Measurements from ENCODE around the gene ALDH16A1. TPM values are rescaled to one million over a fixed set of nuclear protein-coding genes. Genes with fewer than 3 reads are reported as not detected.

Gene ALDH16A1
- total and polyA plus RNA-seq, 2 of the 4 experiments (the other 2 are of a cell fraction), result 10.4 to 12.9 TPM

GRCh38 chr19:49451430-49452181 is 1.4 kb upstream of the ALDH16A1 start, which contains the start of gene PIH1D1 (continued):
- TF ChIP-seq, protein P1, sequence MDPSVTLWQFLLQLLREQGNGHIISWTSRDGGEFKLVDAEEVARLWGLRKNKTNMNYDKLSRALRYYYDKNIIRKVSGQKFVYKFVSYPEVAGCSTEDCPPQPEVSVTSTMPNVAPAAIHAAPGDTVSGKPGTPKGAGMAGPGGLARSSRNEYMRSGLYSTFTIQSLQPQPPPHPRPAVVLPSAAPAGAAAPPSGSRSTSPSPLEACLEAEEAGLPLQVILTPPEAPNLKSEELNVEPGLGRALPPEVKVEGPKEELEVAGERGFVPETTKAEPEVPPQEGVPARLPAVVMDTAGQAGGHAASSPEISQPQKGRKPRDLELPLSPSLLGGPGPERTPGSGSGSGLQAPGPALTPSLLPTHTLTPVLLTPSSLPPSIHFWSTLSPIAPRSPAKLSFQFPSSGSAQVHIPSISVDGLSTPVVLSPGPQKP (IDR thresholded peaks at IDR 0.05; ENCODE audit: borderline replicate concordance, low read depth, low read length), result no peak
- peak; percentile 88 for TF ChIP-seq RCOR1 (IDR thresholded peaks at IDR 0.05; ENCODE audit: insufficient replicate concordance, low read length)

DNA sequence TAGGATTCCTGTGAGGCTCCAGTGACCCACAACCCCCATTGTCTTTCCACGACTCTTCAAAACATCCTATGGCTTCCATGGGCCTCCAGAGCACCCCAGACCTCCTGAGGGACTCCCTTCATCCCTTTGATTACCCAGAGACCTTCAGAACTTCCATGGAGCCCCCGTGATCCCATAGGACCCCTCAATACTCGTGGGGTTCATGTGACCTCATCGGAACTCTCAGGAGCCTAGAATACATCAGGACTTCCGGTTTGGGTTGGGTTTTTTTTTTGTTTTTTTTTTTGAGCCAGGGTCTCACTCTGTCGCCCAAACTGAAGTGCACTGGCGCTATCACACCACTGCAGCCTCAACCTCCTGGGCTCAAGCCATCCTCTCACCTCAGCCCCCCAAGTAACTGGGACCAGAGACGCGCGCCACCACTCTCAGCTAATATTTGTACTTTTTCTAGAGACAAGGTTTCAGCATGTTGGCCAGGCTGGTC is 774 bp downstream of the ALDH16A1 start:
- H2AFZ ChIP-seq (replicated peaks; ENCODE audit: low read length, poor library complexity), result peak overlapping the region; percentile 100
- peaks cover 11% of the 10 kb centered on the region for H3K9me1 ChIP-seq (ENCODE audit: insufficient read depth, low read length)
- no peak overlapping the region for H2BK20ac ChIP-seq (ENCODE audit: low read depth, low read length)
- H4K8ac ChIP-seq (ENCODE audit: low read depth in 2 of 2, low read length in 2 of 2), result peak overlapping the region; percentile 95 to 98
- peak overlapping the region; percentile 64 for H3K4me3 ChIP-seq (ENCODE audit: insufficient read depth, low read depth, low read length)
- peak overlapping the region; percentile 91 for H4K91ac ChIP-seq (ENCODE audit: insufficient read depth, low read depth, low read length)
- in situ Hi-C loops (cut with MboI; ENCODE audit: low sequenced_read_pairs), result no loop called here
- H3K56ac ChIP-seq (ENCODE audit: extremely low read depth, insufficient read depth, low read length), result peak overlapping the region; percentile 85
- H2AK9ac ChIP-seq (replicated peaks; ENCODE audit: low read depth, low read length, poor library complexity), result peak overlapping the region; percentile 94
- no peaks in the 10 kb centered on the region for H3K27me3 ChIP-seq (ENCODE audit: control insufficient read depth, insufficient read depth, low read length)
- peak overlapping the region; percentile 69 for H2BK5ac ChIP-seq (ENCODE audit: low read depth, low read length, poor library complexity, severe bottlenecking)
- H3K36me3 ChIP-seq (ENCODE audit: control insufficient read depth, insufficient read depth, low read length), result no peaks in the 10 kb centered on the region; the same call in none of the 2 replicates
- no CpG with 5 or more reads among the region's 10 CpGs for WGBS, 2 experiments (ENCODE audit: extremely low coverage in 2 of 2, insufficient read length in 1 of 2)
- peak overlapping the region; percentile 67 for H3K18ac ChIP-seq (ENCODE audit: low read depth, low read length)
- H3K79me1 ChIP-seq (ENCODE audit: low read depth in 1 of 2, low read length in 2 of 2), result peaks cover 19 to 48% of the 10 kb centered on the region in 2 experiments
- H3K4me2 ChIP-seq (ENCODE audit: low read depth, low read length), result peak overlapping the region; percentile 88
- peak overlapping the region; percentile 86 for H2AK5ac ChIP-seq (ENCODE audit: low read depth, low read length)
- H3K4me1 ChIP-seq (ENCODE audit: control insufficient read depth, insufficient read depth, low read length), result peaks cover 2% of the 10 kb centered on the region; the same call in 1 of the 2 replicates
- no peaks in the 10 kb centered on the region for H3K9me3 ChIP-seq (ENCODE audit: control insufficient read depth, insufficient read depth, low read length)
- DNase-seq (no peak), ATAC-seq (ENCODE audit: low read depth) (no peak; the same call in 1 of the 2 replicates)
- ChIA-PET CTCF (interaction anchor here (0.9 kb wide), 1 partner anchor 20 kb away, joined by 4 read pairs; the partner anchor contains the start of gene FLT3LG), POLR2A (ENCODE audit: unreplicated experiment) (interaction anchor here (1.0 kb wide), 1 partner anchor 59 kb away, joined by 3 read pairs; no protein-coding TSS in a partner anchor)
- H3K27ac ChIP-seq (ENCODE audit: insufficient read depth, low read length), result peak overlapping the region; percentile 94
- peak overlapping the region; percentile 94 for H3K4ac ChIP-seq (ENCODE audit: low read depth, low read length)
- peaks cover 3% of the 10 kb centered on the region; the same call in 1 of the 2 replicates for H4K20me1 ChIP-seq (ENCODE audit: insufficient read depth, low read length)
- H3K9ac ChIP-seq (ENCODE audit: low read depth, low read length), result peak overlapping the region; percentile 93
- peak overlapping the region; percentile 95 for H3K14ac ChIP-seq (replicated peaks; ENCODE audit: low read depth, low read length)
- peak overlapping the region; percentile 96 for H4K5ac ChIP-seq (ENCODE audit: low read depth, low read length)
- no peak overlapping the region for H2BK15ac ChIP-seq (ENCODE audit: low read depth, low read length)
- intact Hi-C loops (cut with micrococcal nuclease), result no loop called here
- BruUV-seq (replicated peaks), result TSS peak; percentile 98
- no peak overlapping the region for H2BK120ac ChIP-seq (ENCODE audit: low read depth, low read length)
- dilution Hi-C loops (cut with HindIII; ENCODE audit: low sequenced_read_pairs, unreplicated experiment), result no loop called here
- peak overlapping the region; percentile 75; the same call in 1 of the 2 replicates for H3K23ac ChIP-seq (ENCODE audit: low read depth, low read length)
- TF ChIP-seq RCOR1 (IDR thresholded peaks at IDR 0.05; ENCODE audit: insufficient replicate concordance, low read length), result no peak
- no peak for TF ChIP-seq RAD21 (IDR thresholded peaks at IDR 0.05; ENCODE audit: low read length)
- TF ChIP-seq NFE2L2 (IDR thresholded peaks at IDR 0.05; ENCODE audit: low read depth, low read length), result no peak
- no peak for TF ChIP-seq MAZ (IDR thresholded peaks at IDR 0.05; ENCODE audit: borderline replicate concordance, low read depth, low read length)
- no peak for TF ChIP-seq MAFK (IDR thresholded peaks at IDR 0.05; ENCODE audit: low read depth, low read length)
- TF ChIP-seq CEBPB (IDR thresholded peaks at IDR 0.05; ENCODE audit: low read depth, low read length), result no peak
- no peak for TF ChIP-seq POLR2A (IDR thresholded peaks at IDR 0.05; ENCODE audit: low read depth, low read length)
- TF ChIP-seq FOS (IDR thresholded peaks at IDR 0.05; ENCODE audit: low read depth, low read length), result no peak
- TF ChIP-seq BHLHE40 (IDR thresholded peaks at IDR 0.05; ENCODE audit: low read depth, low read length), result no peak
- TF ChIP-seq SMC3 (IDR thresholded peaks at IDR 0.05; ENCODE audit: low read depth, low read length), result no peak
- TF ChIP-seq, protein P2, sequence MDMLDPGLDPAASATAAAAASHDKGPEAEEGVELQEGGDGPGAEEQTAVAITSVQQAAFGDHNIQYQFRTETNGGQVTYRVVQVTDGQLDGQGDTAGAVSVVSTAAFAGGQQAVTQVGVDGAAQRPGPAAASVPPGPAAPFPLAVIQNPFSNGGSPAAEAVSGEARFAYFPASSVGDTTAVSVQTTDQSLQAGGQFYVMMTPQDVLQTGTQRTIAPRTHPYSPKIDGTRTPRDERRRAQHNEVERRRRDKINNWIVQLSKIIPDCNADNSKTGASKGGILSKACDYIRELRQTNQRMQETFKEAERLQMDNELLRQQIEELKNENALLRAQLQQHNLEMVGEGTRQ (IDR thresholded peaks at IDR 0.05; ENCODE audit: low read depth, low read length), result no peak
- TF ChIP-seq CHD1 (IDR thresholded peaks at IDR 0.05; ENCODE audit: low read depth, low read length), result no peak

Measured in IMR-90 (cell line).